Measurements from ENCODE around the gene UBE2K.

GRCh38 chr4:39667706-39668105 is 30.2 kb upstream of the UBE2K start:
- TF ChIP-seq EZH2 (IDR thresholded peaks at IDR 0.05; ENCODE audit: insufficient read depth, poor library complexity, severe bottlenecking) (no peak), EZH2phosphoT487 (IDR thresholded peaks at IDR 0.05; ENCODE audit: insufficient read depth, low read depth) (no peak)
